HCT116 (cell line): Measurements from ENCODE around the gene TSPO. TPM values are rescaled to one million over a fixed set of nuclear protein-coding genes. Genes with fewer than 3 reads are reported as not detected.

Experiments used
- ATAC-seq: fragments of 200-7000 bp; cut with Tn5 transposase; 2 replicates; pipeline ENCODE4 v1.9.1; 2020; ENCODE audit warnings: mild to moderate bottlenecking, moderate library complexity
- BruUV-seq: library from RNA; stranded (reverse); fragments of 400-500 nt; replicated peaks from 2 replicates; lab custom pipeline; 2021; lab: Mats Ljungman, UMichigan
- CTCF ChIA-PET: fragments of 300-600 bp; sonication (Branson Sonifier 250); formaldehyde crosslinking; loops from one replicate; lab custom pipeline; 2021; ENCODE audit warnings: antibody characterized with exemption; lab: Charles Lee
- POLR2A ChIA-PET: fragments of 300-600, 350-600 bp; sonication (Branson Sonifier 250); formaldehyde crosslinking; loops from one replicate; lab custom pipeline; 2021; ENCODE audit warnings: antibody characterized with exemption; lab: Charles Lee
- RAD21 ChIA-PET, 2 experiments: fragments of 300-600 bp; sonication (Branson Sonifier 250); formaldehyde crosslinking; loops; one replicate each; lab custom pipeline; 2023; ENCODE audit warnings: low total read pairs in 2 of 2; ENCODE audit not compliant: uncharacterized antibody in 2 of 2, unreplicated experiment in 2 of 2, low non-redundant PET in 1 of 2; lab: Charles Lee
- DNase-seq: peaks from one replicate; pipeline ENCODE4 v3.0.0-alpha.2; 2010; ENCODE audit warnings: low read depth, low spot score
- H2AFZ ChIP-seq: fragments of 200-600 bp; shearing (Covaris generic), sonication (generic); 2 replicates; pipeline ENCODE4 v1.6.1; 2017; ENCODE audit warnings: low read depth, mixed run types, mixed read lengths, antibody characterized with exemption, low read length; ENCODE audit not compliant: poor library complexity, severe bottlenecking
- H3K27ac ChIP-seq: 2 replicates; pipeline ENCODE4 v1.5.1; 2012; ENCODE audit warnings: low read depth, low read length
- H3K27me3 ChIP-seq: fragments of 200-600 bp; sonication (generic); 2 replicates; pipeline ENCODE4 v1.6.1; 2016; ENCODE audit warnings: mixed run types, low read length, mixed read lengths; ENCODE audit not compliant: insufficient read depth
- H3K36me3 ChIP-seq, 2 experiments: fragments of 200-500 bp in 1 of 2; fragments of 200-600 bp in 1 of 2; sonication (Bioruptor generic) in 1 of 2; sonication (generic) in 1 of 2; 2 replicates each; pipeline versions ENCODE4 v1.5.1 to v1.6.1; 2014 to 2016; ENCODE audit warnings: low read length in 2 of 2, inconsistent platforms in 1 of 2, mixed read lengths in 1 of 2, mixed run types in 1 of 2; ENCODE audit not compliant: insufficient read depth in 2 of 2, control insufficient read depth in 1 of 2
- H3K4me1 ChIP-seq, 2 experiments: fragments of 200-600 bp in 1 of 2; sonication (generic) in 1 of 2; 2 replicates each; pipeline versions ENCODE4 v1.5.1 to v1.6.1; 2012 to 2017; ENCODE audit warnings: low read length in 2 of 2, inconsistent platforms in 1 of 2, mild to moderate bottlenecking in 1 of 2, mixed read lengths in 1 of 2, mixed run types in 1 of 2, moderate library complexity in 1 of 2; ENCODE audit not compliant: insufficient read depth in 2 of 2, control insufficient read depth in 1 of 2
- H3K4me2 ChIP-seq: fragments of 200-600 bp; sonication (generic); 2 replicates; pipeline ENCODE4 v1.6.1; 2017; ENCODE audit warnings: mixed run types, low read length, mixed read lengths
- H3K4me3 ChIP-seq, 2 experiments: fragments of 200-600 bp in 1 of 2; sonication (generic) in 1 of 2; replicated peaks in 1 of 2; 2 replicates each; pipeline ENCODE4 v1.5.1; 2011 to 2016; ENCODE audit warnings: low read length in 2 of 2, control low read depth in 1 of 2, low read depth in 1 of 2, mild to moderate bottlenecking in 1 of 2, mixed read lengths in 1 of 2, mixed run types in 1 of 2
- H3K79me2 ChIP-seq: fragments of 200-600 bp; sonication (generic); 2 replicates; pipeline ENCODE4 v1.6.1; 2017; ENCODE audit warnings: mild to moderate bottlenecking, mixed run types, low read length, moderate library complexity, mixed read lengths; ENCODE audit not compliant: insufficient read depth
- H3K9ac ChIP-seq: fragments of 200-600 bp; sonication (generic); 2 replicates; pipeline ENCODE4 v1.6.1; 2016; ENCODE audit warnings: low read length, mixed read lengths
- H3K9me2 ChIP-seq: fragments of 200-600 bp; sonication (generic), shearing (Covaris generic); 2 replicates; pipeline ENCODE4 v1.6.1; 2017; ENCODE audit warnings: mixed run types, mild to moderate bottlenecking, moderate library complexity; ENCODE audit not compliant: insufficient read depth
- H3K9me3 ChIP-seq, 2 experiments: fragments of 200-500 bp in 1 of 2; fragments of 200-600 bp in 1 of 2; sonication (Bioruptor generic) in 1 of 2; sonication (generic) in 1 of 2; 2 replicates each; pipeline ENCODE4 v1.6.1; 2014 to 2017; ENCODE audit warnings: low read length in 2 of 2, mixed read lengths in 2 of 2, inconsistent platforms in 1 of 2, low read depth in 1 of 2, mild to moderate bottlenecking in 1 of 2, mixed run types in 1 of 2, moderate library complexity in 1 of 2; ENCODE audit not compliant: control insufficient read depth in 1 of 2, insufficient read depth in 1 of 2
- H4K20me1 ChIP-seq: fragments of 200-600 bp; sonication (generic), shearing (Covaris generic); 2 replicates; pipeline ENCODE4 v1.6.1; 2017; ENCODE audit warnings: mixed run types, mild to moderate bottlenecking, moderate library complexity; ENCODE audit not compliant: insufficient read depth
- CBX3 ChIP-seq: IDR thresholded peaks from 2 replicates; pipeline ENCODE4 v1.6.1; 2012; ENCODE audit warnings: low read depth
- CEBPB ChIP-seq: IDR thresholded peaks from 2 replicates; pipeline ENCODE4 v1.6.1; 2012; ENCODE audit warnings: low read depth
- CTCF ChIP-seq, 3 experiments: fragments of 200-600 bp in 1 of 3; sonication (generic) in 1 of 3; IDR thresholded peaks in 2 of 3; conservative IDR thresholded peaks in 1 of 3; 2 replicates each; pipeline ENCODE4 v1.5.1; 2012 to 2017; ENCODE audit warnings: low read depth in 2 of 3, low read length in 2 of 3, antibody characterized with exemption in 1 of 3, borderline replicate concordance in 1 of 3, control low read depth in 1 of 3, mild to moderate bottlenecking in 1 of 3, mixed read lengths in 1 of 3, mixed run types in 1 of 3, moderate library complexity in 1 of 3; ENCODE audit not compliant: insufficient read depth in 1 of 3
- EGR1 ChIP-seq: IDR thresholded peaks from 2 replicates; pipeline ENCODE4 v1.6.1; 2012; ENCODE audit warnings: low read depth
- ELF1 ChIP-seq: IDR thresholded peaks from 2 replicates; pipeline ENCODE4 v1.6.1; 2012; ENCODE audit warnings: low read depth, borderline replicate concordance
- EZH2phosphoT487 ChIP-seq: fragments of 200-600 bp; IDR thresholded peaks from 2 replicates; pipeline ENCODE4 v1.6.1; 2018; ENCODE audit warnings: antibody characterized with exemption, borderline replicate concordance
- FOSL1 ChIP-seq: IDR thresholded peaks from 2 replicates; pipeline ENCODE4 v1.6.1; 2012; ENCODE audit warnings: low read depth
- JUND ChIP-seq: IDR thresholded peaks from 2 replicates; pipeline ENCODE4 v1.6.1; 2012
- POLR2A ChIP-seq: IDR thresholded peaks from 2 replicates; pipeline ENCODE4 v1.7.0; 2011; ENCODE audit warnings: borderline replicate concordance; ENCODE audit not compliant: insufficient read depth, insufficient read length; ENCODE audit errors: extremely low read depth
- RAD21 ChIP-seq: IDR thresholded peaks from 2 replicates; pipeline ENCODE4 v1.6.1; 2012; ENCODE audit warnings: low read depth, mild to moderate bottlenecking
- REST ChIP-seq: IDR thresholded peaks from 2 replicates; pipeline ENCODE4 v1.6.1; 2012; ENCODE audit warnings: low read depth
- SIN3A ChIP-seq: IDR thresholded peaks from 2 replicates; pipeline ENCODE4 v1.6.1; 2012; ENCODE audit warnings: low read depth
- SP1 ChIP-seq: IDR thresholded peaks from 2 replicates; pipeline ENCODE4 v1.6.1; 2012; ENCODE audit warnings: low read depth
- SRF ChIP-seq: IDR thresholded peaks from 2 replicates; pipeline ENCODE4 v1.6.1; 2012; ENCODE audit warnings: low read depth
- TCF7L2 ChIP-seq: IDR thresholded peaks from 2 replicates; pipeline ENCODE4 v1.7.0; 2011; ENCODE audit warnings: borderline replicate concordance, inconsistent platforms; ENCODE audit not compliant: insufficient read depth, insufficient read length; ENCODE audit errors: extremely low read depth
- YY1 ChIP-seq: IDR thresholded peaks from 2 replicates; pipeline ENCODE4 v1.6.1; 2011; ENCODE audit warnings: low read length, low read depth, moderate library complexity, mild to moderate bottlenecking; ENCODE audit not compliant: insufficient replicate concordance; ENCODE audit errors: extremely low read depth
- ZNF274 ChIP-seq: fragments of 200-500 bp; sonication (Bioruptor generic); IDR thresholded peaks from 2 replicates; pipeline ENCODE4 v1.6.1; 2014; ENCODE audit warnings: mild to moderate bottlenecking, low read depth, low read length, inconsistent platforms
- intact Hi-C: fragments of 100-400 bp; cut with micrococcal nuclease; formaldehyde crosslinking; loops from 2 replicates; pipeline ENCODE4 v1.10.0; 2022
- total RNA-seq: library from RNA; stranded (reverse); gene quantifications from one replicate; pipeline ENCODE4 v1.2.1, GENCODE V29; 2021; ENCODE audit not compliant: unreplicated experiment
- TF ChIP-seq, protein P1 (sequence below): IDR thresholded peaks from 2 replicates; pipeline ENCODE4 v1.6.1; 2012

TSPO gene
- total RNA-seq, 1 experiment from 2014 or later, result 192 TPM

DNA sequence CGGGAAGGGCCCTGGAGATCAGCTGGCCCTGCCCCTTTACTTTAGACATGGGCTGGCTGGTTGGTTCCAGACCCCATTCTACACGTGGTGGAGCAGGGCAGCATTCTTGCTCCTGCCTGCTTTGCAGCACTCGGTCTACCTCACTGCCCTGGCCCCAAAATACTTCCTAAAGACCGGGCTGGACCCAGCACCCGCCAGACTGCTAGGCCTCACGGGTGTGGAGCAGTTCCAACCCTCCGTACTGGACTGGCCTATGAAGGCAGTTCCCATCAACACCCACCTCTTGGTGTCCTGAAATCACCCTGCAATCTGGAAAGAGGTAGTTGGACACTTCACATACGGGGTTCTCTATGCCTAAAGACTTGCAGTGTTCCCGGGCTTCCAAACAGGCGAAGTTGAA, 14.6 kb upstream of the TSPO start:
- ChIA-PET RAD21 (interaction anchor here in 1 of 2 experiments (0.5 kb wide), 1 partner anchor 10 kb away, joined by 4 read pairs; no protein-coding TSS in a partner anchor), CTCF (interaction anchor here (1.0 to 1.7 kb wide), 2 partner anchors 10 to 14 kb away, joined by 3 to 10 read pairs; partner anchors contain the start of gene TSPO), POLR2A (interaction anchor here (0.6 to 0.7 kb wide), 2 partner anchors 9 to 113 kb away, joined by 3 read pairs; no protein-coding TSS in a partner anchor)
- Histone ChIP-seq H3K9me2 (no peaks in the 10 kb centered on the region), H3K27me3 (no peaks in the 10 kb centered on the region), H3K36me3 (peaks cover 53 to 64% of the 10 kb centered on the region in 2 experiments), H3K9me3 (no peaks in the 10 kb centered on the region; a peak in 1 of 4 replicates), H3K4me3 (no peak overlapping the region), H3K4me1 (peaks cover 1 to 3% of the 10 kb centered on the region in 2 experiments; a peak in 2 of 4 replicates), H3K27ac (no peak overlapping the region), H4K20me1 (no peaks in the 10 kb centered on the region), H3K4me2 (no peak overlapping the region), H2AFZ (no peak overlapping the region), H3K9ac (no peak overlapping the region), H3K79me2 (peaks cover 62% of the 10 kb centered on the region)
- no peak for TF ChIP-seq REST
- no peak for TF ChIP-seq ELF1
- TF ChIP-seq RAD21, result no peak
- no peak for TF ChIP-seq CBX3
- TF ChIP-seq, protein P1, sequence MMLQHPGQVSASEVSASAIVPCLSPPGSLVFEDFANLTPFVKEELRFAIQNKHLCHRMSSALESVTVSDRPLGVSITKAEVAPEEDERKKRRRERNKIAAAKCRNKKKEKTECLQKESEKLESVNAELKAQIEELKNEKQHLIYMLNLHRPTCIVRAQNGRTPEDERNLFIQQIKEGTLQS, result no peak
- TF ChIP-seq SP1, result no peak
- TF ChIP-seq CTCF (IDR thresholded peaks at IDR 0.05 in 2 of 3, conservative IDR thresholded peaks at IDR 0.05 in 1 of 3; ENCODE audit: borderline replicate concordance in 1 of 3, insufficient read depth in 1 of 3, low read depth in 2 of 3, low read length in 2 of 3), result no peak
- TF ChIP-seq JUND, result no peak
- TF ChIP-seq SRF, result no peak
- no peak for TF ChIP-seq TCF7L2
- no peak for TF ChIP-seq YY1
- TF ChIP-seq POLR2A, result no peak
- TF ChIP-seq ZNF274, result no peak
- TF ChIP-seq CEBPB, result no peak
- TF ChIP-seq FOSL1, result no peak
- no peak for TF ChIP-seq SIN3A
- no peak for TF ChIP-seq EGR1
- no peak for TF ChIP-seq EZH2phosphoT487
- ATAC-seq (no peak), DNase-seq (no peak)
- intact Hi-C loops, result no loop called here
- BruUV-seq, result no TSS peak
